H1 (cell line): ENCODE results near the gene ZNF660. TPM values are rescaled to one million over a fixed set of nuclear protein-coding genes. Genes with fewer than 3 reads are reported as not detected.

Experiments used
- ASH2L ChIP-seq: fragments of 200-600, 300-600 bp; sonication (generic); IDR thresholded peaks from one replicate; pipeline ENCODE4 v1.7.1; 2017; ENCODE audit warnings: low read length
- BACH1 ChIP-seq: IDR thresholded peaks from 2 replicates; pipeline ENCODE4 v1.6.1; 2012; ENCODE audit warnings: low read length, improper control_type of control experiment
- BRCA1 ChIP-seq: IDR thresholded peaks from 2 replicates; pipeline ENCODE4 v1.6.1; 2012; ENCODE audit warnings: low read depth, low read length, improper control_type of control experiment
- CHD1 ChIP-seq: IDR thresholded peaks from 2 replicates; pipeline ENCODE4 v1.6.1; 2012; ENCODE audit warnings: low read depth, low read length, improper control_type of control experiment
- CHD2 ChIP-seq: IDR thresholded peaks from 2 replicates; pipeline ENCODE4 v1.6.1; 2012; ENCODE audit warnings: low read length, improper control_type of control experiment
- HDAC2 ChIP-seq, 2 experiments: fragments of 300-600 bp in 1 of 2; sonication (generic) in 1 of 2; IDR thresholded peaks; 2 replicates each; pipeline ENCODE4 v1.6.1; 2011 to 2012; ENCODE audit warnings: low read depth in 2 of 2, low read length in 2 of 2, mild to moderate bottlenecking in 2 of 2, moderate library complexity in 2 of 2, borderline replicate concordance in 1 of 2, inconsistent platforms in 1 of 2
- HDAC6 ChIP-seq: IDR thresholded peaks from one replicate; pipeline ENCODE4 v1.7.1; 2012; ENCODE audit warnings: low read depth, mild to moderate bottlenecking, inconsistent platforms, low read length, moderate library complexity
- JUN ChIP-seq: IDR thresholded peaks from 2 replicates; pipeline ENCODE4 v1.6.1; 2011; ENCODE audit warnings: low read depth, mild to moderate bottlenecking, improper control_type of control experiment, low read length
- MAFK ChIP-seq: IDR thresholded peaks from 2 replicates; pipeline ENCODE4 v1.6.1; 2012; ENCODE audit warnings: low read depth, mild to moderate bottlenecking, improper control_type of control experiment, low read length
- MAX ChIP-seq: IDR thresholded peaks from 2 replicates; pipeline ENCODE4 v1.6.1; 2012; ENCODE audit warnings: inconsistent platforms
- NANOG ChIP-seq: IDR thresholded peaks from 2 replicates; pipeline ENCODE4 v1.6.1; 2011; ENCODE audit warnings: low read length, low read depth, mild to moderate bottlenecking, inconsistent platforms; ENCODE audit not compliant: insufficient read depth, poor library complexity, severe bottlenecking
- PHF8 ChIP-seq: fragments of 200-600 bp; sonication (generic); conservative IDR thresholded peaks from 2 replicates; pipeline ENCODE4 v1.7.1; 2012; ENCODE audit warnings: low read depth, mild to moderate bottlenecking, inconsistent platforms, low read length, moderate library complexity
- POLR2A ChIP-seq, 2 experiments: IDR thresholded peaks; 1 replicate in 1 of 2; 2 replicates in 1 of 2; pipeline ENCODE4 v1.6.1; 2011; ENCODE audit warnings: low read depth in 2 of 2, low read length in 2 of 2, mild to moderate bottlenecking in 2 of 2; ENCODE audit errors: control extremely low read depth in 1 of 2
- POU5F1 ChIP-seq: IDR thresholded peaks from 2 replicates; pipeline ENCODE4 v1.6.1; 2011; ENCODE audit warnings: low read depth, mild to moderate bottlenecking, low read length, moderate library complexity
- RAD21 ChIP-seq, 2 experiments: IDR thresholded peaks in 1 of 2; conservative IDR thresholded peaks in 1 of 2; 2 replicates each; pipeline ENCODE4 v1.6.1; 2011; ENCODE audit warnings: low read depth in 2 of 2, low read length in 2 of 2, improper control_type of control experiment in 1 of 2, inconsistent platforms in 1 of 2, mild to moderate bottlenecking in 1 of 2, moderate library complexity in 1 of 2
- RXRA ChIP-seq: IDR thresholded peaks from 2 replicates; pipeline ENCODE4 v1.6.1; 2011; ENCODE audit warnings: low read depth, mild to moderate bottlenecking, low read length, moderate library complexity; ENCODE audit not compliant: insufficient read depth
- SAP30 ChIP-seq: fragments of 300-600 bp; sonication (generic); IDR thresholded peaks from 2 replicates; pipeline ENCODE4 v1.7.1; 2012; ENCODE audit warnings: low read length, moderate library complexity, mild to moderate bottlenecking, inconsistent platforms; ENCODE audit not compliant: insufficient read depth, insufficient replicate concordance
- SIRT6 ChIP-seq: IDR thresholded peaks from one replicate; pipeline ENCODE4 v1.7.1; 2012; ENCODE audit warnings: low read length, inconsistent platforms
- SP1 ChIP-seq: IDR thresholded peaks from 2 replicates; pipeline ENCODE4 v1.6.1; 2011; ENCODE audit warnings: low read depth, low read length
- SRF ChIP-seq: IDR thresholded peaks from 2 replicates; pipeline ENCODE4 v1.6.1; 2011; ENCODE audit warnings: mild to moderate bottlenecking, low read depth, low read length, moderate library complexity
- TAF7 ChIP-seq: optimal IDR thresholded peaks from 2 replicates; pipeline ENCODE3; 2011; ENCODE audit warnings: low read depth, mild to moderate bottlenecking, inconsistent platforms, low read length, moderate library complexity, borderline replicate concordance
- USF2 ChIP-seq: IDR thresholded peaks from 2 replicates; pipeline ENCODE4 v1.6.1; 2011; ENCODE audit warnings: low read length, improper control_type of control experiment
- ZNF274 ChIP-seq: IDR thresholded peaks from 2 replicates; pipeline ENCODE4 v1.7.0; 2012; ENCODE audit warnings: low read length, borderline replicate concordance; ENCODE audit errors: extremely low read depth
- polyA plus RNA-seq, 7 experiments: library from polyadenylated mRNA; depleted of rRNA in 3 of 7; stranded (reverse) in 5 of 7; unstranded in 2 of 7; fragments of >200 nt in 5 of 7; fragments of 200-250 nt in 2 of 7; gene quantifications; 1 replicate in 5 of 7; 2 replicates in 1 of 7; 4 replicates in 1 of 7; pipeline versions ENCODE4 v1.2.1 to v1.2.3, GENCODE V29; 2011 to 2013; ENCODE audit warnings: missing spikeins in 2 of 7, mixed read lengths in 2 of 7
- total RNA-seq: library from RNA; stranded (reverse); fragmentation: NEBNext Ultra II Directional; extraction: Animal tissue kit (Norgen Biotek cat#: 25700); gene quantifications from 2 replicates; pipeline ENCODE4 v1.2.1, GENCODE V29; 2021

The ZNF660 gene
- total and polyA plus RNA-seq, 2 of the 8 experiments (the other 6 are each of a cell fraction or from before 2014, with no cell fraction given), result 3.1 to 13.0 TPM

- TF ChIP-seq HDAC2 (IDR thresholded peaks at IDR 0.05; ENCODE audit: borderline replicate concordance in 1 of 2, low read depth in 2 of 2, low read length in 2 of 2) (no peak; a peak in 1 of 4 replicates), BRCA1 (no peak), POLR2A (IDR thresholded peaks at IDR 0.05; ENCODE audit: control extremely low read depth in 1 of 2, low read depth in 2 of 2, low read length in 2 of 2) (peak; percentile 94 to 97), CHD2 (no peak), BACH1 (no peak), TAF7 (peak; percentile 89), CHD1 (no peak), POU5F1 (no peak), RXRA (no peak), SAP30 (no peak), NANOG (no peak), RAD21 (IDR thresholded peaks at IDR 0.05 in 1 of 2, conservative IDR thresholded peaks at IDR 0.05 in 1 of 2; ENCODE audit: low read depth in 2 of 2, low read length in 2 of 2) (no peak), JUN (no peak), SP1 (0 out of 2 replicates have a peak, but pooled peaks have one; percentile 12), MAX (peak; percentile 48), ZNF274 (no peak), USF2 (no peak), PHF8 (peak; percentile 92), HDAC6 (no peak), SRF (no peak), ASH2L (peak; percentile 74), MAFK (no peak; the same call in 1 of the 2 replicates), SIRT6 (no peak)
Observed at GRCh38 chr3:44584646-44585501, at the start of gene ZNF660 (continued).
